SU-DHL-6 (cell line): Measurements from ENCODE around the gene DYNLT1.

Source experiments
- CTCF ChIP-seq: fragments of 200-600 bp; sonication (generic); IDR thresholded peaks from one replicate; pipeline ENCODE4 v1.5.1; 2017; ENCODE audit warnings: antibody characterized with exemption, mild to moderate bottlenecking, low read length, moderate library complexity; ENCODE audit not compliant: insufficient read depth, poor library complexity, severe bottlenecking
- EZH2phosphoT487 ChIP-seq: fragments of 200-600 bp; sonication (generic), shearing (Covaris generic); conservative IDR thresholded peaks from 2 replicates; pipeline ENCODE4 v1.6.1; 2018; ENCODE audit warnings: mild to moderate bottlenecking, antibody characterized with exemption, low read length, moderate library complexity, mixed read lengths

- TF ChIP-seq CTCF (no peak), EZH2phosphoT487 (no peak)
Observed at GRCh38 chr6:158591134-158591809, 53.3 kb downstream of the DYNLT1 start.
